COR-L47 (cell line): ENCODE data around the gene CYB5R4.
A peak's percentile ranks its signal among the peaks of the same experiment; 100 is the strongest.

Source experiments
- DNase-seq: peaks from one replicate; lab custom pipeline; 2025; lab: John Stamatoyannopoulos, UW

The CYB5R4 gene

GRCh38 chr6:83978997-83979396, 119.5 kb downstream of the CYB5R4 start:
- DNase-seq: no peak

GRCh38 chr6:83984411-83984810, 124.9 kb downstream of the CYB5R4 start:
- DNase-seq: no peak

DNA sequence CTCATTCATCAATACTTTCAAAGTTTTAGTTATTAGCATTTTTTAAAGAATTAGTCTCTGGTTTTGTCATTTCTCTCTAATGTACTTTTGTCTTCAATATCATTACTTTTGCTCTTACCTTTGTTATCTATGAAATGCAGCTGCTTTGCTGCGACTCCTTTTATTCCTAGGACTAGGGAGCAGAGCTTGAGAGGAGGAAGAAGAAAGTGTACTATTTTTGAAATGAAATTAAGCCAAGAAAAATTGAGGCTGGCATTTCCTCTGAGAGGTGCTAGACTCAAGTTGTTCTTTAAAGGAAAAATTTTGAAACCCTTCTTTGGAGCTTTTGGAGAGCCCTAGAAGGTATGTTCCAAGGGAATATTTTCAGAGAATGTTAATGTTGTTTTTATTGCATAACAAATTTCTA, 125.8 kb downstream of the CYB5R4 start:
- no peak for DNase-seq

DNA sequence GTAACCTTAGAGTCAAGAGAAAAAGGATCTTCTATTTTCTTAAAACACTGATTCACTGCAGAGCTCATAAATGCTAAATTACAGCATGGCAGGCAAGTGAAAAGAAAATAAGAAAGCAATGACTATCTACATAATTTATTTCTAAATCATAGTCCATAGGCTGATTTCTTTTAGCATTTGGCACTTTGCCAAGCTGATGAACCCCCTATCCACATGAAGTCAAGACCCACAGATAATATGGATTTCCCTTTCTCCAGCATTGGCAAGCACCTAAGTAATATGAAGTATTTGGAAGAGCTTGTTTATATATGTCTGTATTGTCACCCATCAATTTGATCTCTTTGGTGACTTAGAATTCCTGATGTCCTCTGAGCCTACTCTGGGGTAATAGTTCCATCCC, 126.2 kb downstream of the CYB5R4 start:
- no peak for DNase-seq

DNA sequence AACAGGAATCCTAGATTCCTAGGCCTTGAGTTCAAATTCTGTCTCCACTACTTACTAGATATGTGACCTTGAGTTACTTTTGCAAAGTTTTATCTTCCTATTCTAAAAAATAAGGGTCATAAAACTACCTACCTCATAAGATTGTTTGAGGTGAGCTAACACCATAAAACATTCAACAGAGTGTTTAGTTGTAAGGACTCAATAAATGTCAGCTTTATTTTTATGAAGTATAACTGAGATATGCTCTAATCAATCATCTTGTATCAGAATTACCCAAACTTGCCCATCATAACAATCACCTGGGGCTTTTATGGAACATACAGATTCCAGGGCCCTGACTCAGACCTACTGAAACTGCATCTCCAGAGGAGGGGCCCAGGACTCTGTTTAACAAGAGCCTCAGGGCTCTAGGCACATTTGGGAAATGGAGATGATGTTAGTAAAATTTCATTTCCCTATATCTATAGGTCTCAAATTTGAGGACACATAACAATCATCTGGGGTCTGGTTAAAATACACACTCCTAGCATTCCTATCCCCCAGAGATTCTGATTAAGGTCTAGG, 138.6 kb downstream of the CYB5R4 start:
- DNase-seq: no peak

DNA sequence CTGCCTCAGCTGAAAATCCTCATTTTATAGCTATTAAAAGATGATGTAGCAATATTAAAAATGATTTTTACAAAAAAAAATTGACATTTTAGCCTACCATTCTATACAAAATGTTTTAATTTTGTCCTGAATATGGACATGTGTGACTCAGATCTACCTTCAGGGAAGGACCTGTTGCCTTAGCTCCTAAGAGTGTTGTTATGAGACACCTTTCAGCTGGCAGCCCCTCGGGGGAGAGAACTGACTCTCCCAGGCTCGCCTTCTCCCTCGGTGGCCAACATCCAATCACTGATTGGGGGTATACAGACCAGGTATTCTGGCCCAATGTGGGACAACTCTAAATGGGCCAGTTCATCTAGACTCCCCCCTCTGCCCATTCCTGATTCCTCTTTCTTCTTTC, 141.6 kb downstream of the CYB5R4 start:
- DNase-seq: no peak

GRCh38 chr6:84002226-84002625, 142.7 kb downstream of the CYB5R4 start:
- DNase-seq: no peak

DNA sequence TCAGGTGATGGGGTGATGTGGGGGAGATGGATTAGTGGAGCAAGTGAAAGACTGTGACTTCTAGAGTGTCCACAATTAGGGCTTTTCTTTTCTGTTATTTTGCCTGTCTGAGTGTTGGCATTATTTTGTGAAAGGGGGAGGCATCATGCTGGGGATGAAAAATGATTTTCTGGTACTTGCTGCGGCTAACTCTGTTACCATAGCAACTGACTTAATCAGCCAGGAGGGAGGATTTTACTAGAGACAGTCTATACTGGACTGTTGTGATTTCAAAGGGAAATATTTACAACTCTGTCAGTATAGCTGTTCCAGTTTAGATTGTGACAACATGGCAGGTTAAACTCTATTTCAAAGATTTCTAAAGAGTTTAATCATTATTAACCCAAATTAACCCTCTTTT, 143.6 kb downstream of the CYB5R4 start:
- DNase-seq: peak; percentile 49

DNA sequence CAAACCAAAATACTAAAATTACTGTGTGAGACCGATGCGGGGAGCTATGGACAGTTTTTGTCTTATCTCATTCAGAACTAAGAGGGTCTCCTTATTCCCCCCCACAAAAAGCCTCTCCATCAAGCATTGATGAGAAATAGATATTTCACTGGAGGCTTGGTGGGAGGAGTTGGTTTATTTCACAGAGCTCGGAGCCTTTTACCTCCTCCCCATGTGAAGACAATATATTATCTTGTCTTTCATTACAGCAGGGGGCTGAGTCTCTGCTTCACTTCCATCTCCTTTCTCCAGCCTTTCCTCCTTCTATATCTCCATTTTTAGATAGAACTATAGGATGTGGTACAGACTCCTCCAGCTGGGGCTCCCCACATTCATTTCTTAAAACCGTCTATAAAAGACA, 144.2 kb downstream of the CYB5R4 start:
- no peak for DNase-seq

DNA sequence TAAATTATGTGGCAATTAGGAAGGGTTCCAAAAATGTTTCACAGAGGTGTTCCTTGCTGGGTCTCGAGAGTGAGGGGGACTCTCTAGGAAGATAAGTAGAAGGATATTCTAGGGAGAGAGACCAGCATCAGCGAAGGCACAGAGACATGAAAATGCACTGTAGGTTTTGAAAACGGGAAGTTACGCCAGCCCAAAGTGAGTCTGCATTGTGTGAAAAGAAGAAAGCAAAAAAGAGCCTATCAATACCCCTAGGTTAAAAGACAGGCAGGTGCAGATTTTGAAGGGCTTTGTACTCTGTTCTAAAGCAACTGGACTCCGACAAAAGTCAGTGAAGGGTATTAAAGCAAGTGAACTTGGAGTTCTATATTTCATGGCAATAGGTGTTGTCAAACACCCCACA, 148.4 kb downstream of the CYB5R4 start:
- no peak for DNase-seq

GRCh38 chr6:84013354-84013753, 153.9 kb downstream of the CYB5R4 start:
- DNase-seq: no peak

DNA sequence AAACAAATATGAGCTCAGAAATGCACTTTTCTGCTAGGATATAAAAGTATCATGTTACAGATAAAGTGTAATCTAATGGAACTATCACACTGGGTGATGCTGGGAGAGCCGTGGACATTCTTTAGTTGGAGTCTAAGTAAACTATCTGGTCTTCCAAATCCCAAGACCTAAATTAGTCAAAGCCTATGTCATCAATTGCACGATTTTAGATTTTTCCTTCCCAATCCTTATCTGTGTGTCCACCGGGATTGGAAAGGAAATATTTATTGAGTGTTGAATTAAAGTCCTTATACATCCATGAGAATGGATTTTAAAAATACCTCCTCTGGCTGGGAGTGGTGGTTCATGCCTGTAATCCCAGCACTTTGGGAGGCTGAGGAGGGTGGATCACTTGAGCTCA, 154.4 kb downstream of the CYB5R4 start:
- DNase-seq: no peak

DNA sequence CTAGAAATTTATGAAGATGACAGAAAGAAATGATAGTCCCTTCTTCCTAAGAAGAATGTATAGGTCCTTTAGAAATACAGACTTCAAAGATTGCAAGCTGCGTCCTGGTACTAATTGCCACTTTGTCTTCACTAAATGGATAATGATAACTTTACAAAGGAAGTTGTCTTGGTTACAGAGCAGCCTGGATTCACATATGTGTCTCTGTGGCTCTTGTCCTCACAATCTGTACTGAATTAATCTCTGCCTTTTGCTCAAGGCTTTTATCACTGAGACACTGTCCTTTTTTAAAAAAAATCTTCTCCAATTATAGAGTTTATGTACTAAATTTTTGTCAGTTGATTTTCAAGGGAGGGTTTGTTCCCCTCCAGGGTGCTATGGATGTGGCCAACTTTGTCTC, 156.5 kb downstream of the CYB5R4 start:
- peak; percentile 33 for DNase-seq
